HepG2 (cell line): Measurements from ENCODE around the gene TNFAIP8L2. TPM values are rescaled to one million over a fixed set of nuclear protein-coding genes. Genes with fewer than 3 reads are reported as not detected.

Experiments used
- ATAC-seq: fragments of 200-7000 bp; cut with Tn5 transposase; 3 replicates; pipeline ENCODE4 v1.9.1; 2020; ENCODE audit warnings: mild to moderate bottlenecking, moderate library complexity
- BruUV-seq: library from RNA; stranded (reverse); fragments of 400-500 nt; replicated peaks from 2 replicates; lab custom pipeline; 2021; lab: Mats Ljungman, UMichigan
- CTCF ChIA-PET: fragments of 300-600 bp; formaldehyde crosslinking; extraction: SDS; loops from one replicate; lab custom pipeline; 2021; ENCODE audit warnings: low total read pairs, inconsistent platforms, low intra/inter-chr PET ratio; lab: Yijun Ruan, JAX
- POLR2A ChIA-PET: fragments of 350-600 bp; sonication (Branson Sonifier 250); formaldehyde crosslinking; loops from one replicate; lab custom pipeline; 2020; ENCODE audit warnings: antibody characterized with exemption, inconsistent platforms; lab: Yijun Ruan, JAX
- DNase-seq: peaks from one replicate; pipeline ENCODE4 v3.0.0-alpha.2; 2015; ENCODE audit warnings: low spot score
- FAIRE-seq: peaks from 3 replicates; lab custom pipeline; 2011; peaks lifted over from hg19 to GRCh38; lab: Jason Lieb, UNC
- H2AFZ ChIP-seq: one replicate; pipeline ENCODE4 v1.6.1; 2011; ENCODE audit warnings: low read length, inconsistent platforms
- H3K27ac ChIP-seq: fragments of 300-600 bp; 3 replicates; pipeline ENCODE4 v1.8.0; 2011; ENCODE audit warnings: mixed run types, mild to moderate bottlenecking, mixed read lengths, low read length, inconsistent platforms; ENCODE audit not compliant: insufficient read depth; ENCODE audit errors: extremely low read length
- H3K27me3 ChIP-seq, 2 experiments: fragments of 200-600 bp in 1 of 2; 2 replicates in 1 of 2; 3 replicates in 1 of 2; pipeline versions ENCODE4 v1.6.0 to v1.8.0; 2011; ENCODE audit warnings: low read length in 2 of 2, mild to moderate bottlenecking in 2 of 2, moderate library complexity in 2 of 2, inconsistent platforms in 1 of 2; ENCODE audit not compliant: insufficient read depth in 2 of 2, control insufficient read depth in 1 of 2
- H3K36me3 ChIP-seq, 2 experiments: fragments of 200-600 bp in 1 of 2; replicated peaks in 1 of 2; 2 replicates in 1 of 2; 3 replicates in 1 of 2; pipeline versions ENCODE4 v1.5.1 to v1.8.0; 2011; ENCODE audit warnings: low read length in 2 of 2, inconsistent platforms in 1 of 2; ENCODE audit not compliant: insufficient read depth in 2 of 2, control insufficient read depth in 1 of 2
- H3K4me1 ChIP-seq: 2 replicates; pipeline ENCODE4 v1.5.1; 2012; ENCODE audit warnings: low read length, inconsistent platforms; ENCODE audit not compliant: insufficient read depth
- H3K4me2 ChIP-seq: 2 replicates; pipeline ENCODE4 v1.6.0; 2011; ENCODE audit warnings: low read depth, low read length, inconsistent platforms
- H3K4me3 ChIP-seq, 3 experiments: fragments of 200-600 bp in 1 of 3; sonication (generic), shearing (Covaris generic) in 1 of 3; replicated peaks in 1 of 3; 2 replicates each; pipeline ENCODE4 v1.5.1; 2011 to 2016; ENCODE audit warnings: low read length in 3 of 3, inconsistent platforms in 2 of 3, low read depth in 2 of 3, mild to moderate bottlenecking in 2 of 3, control low read depth in 1 of 3, mixed read lengths in 1 of 3; ENCODE audit not compliant: insufficient read depth in 1 of 3
- H3K79me2 ChIP-seq: one replicate; pipeline ENCODE4 v1.6.1; 2011; ENCODE audit warnings: low read length, inconsistent platforms; ENCODE audit not compliant: insufficient read depth
- H3K9ac ChIP-seq: 2 replicates; pipeline ENCODE4 v1.6.0; 2011; ENCODE audit warnings: mild to moderate bottlenecking, low read depth, low read length, inconsistent platforms; ENCODE audit not compliant: insufficient read depth
- H3K9me3 ChIP-seq: 2 replicates; pipeline ENCODE4 v1.5.1; 2012; ENCODE audit warnings: mild to moderate bottlenecking, low read length
- H4K20me1 ChIP-seq: 2 replicates; pipeline ENCODE4 v1.6.0; 2011; ENCODE audit warnings: inconsistent platforms, mild to moderate bottlenecking, low read length, moderate library complexity; ENCODE audit not compliant: insufficient read depth
- AKNA ChIP-seq: sonication (generic); formaldehyde crosslinking; IDR thresholded peaks from 2 replicates; pipeline ENCODE4 v1.4.0; 2020; ENCODE audit warnings: missing genetic modification reagents, borderline replicate concordance
- HNF1B ChIP-seq: sonication (generic); formaldehyde crosslinking; IDR thresholded peaks from 2 replicates; pipeline ENCODE4 v1.5.1; 2020; ENCODE audit warnings: mild to moderate bottlenecking, moderate library complexity, missing genetic modification reagents
- MTA3 ChIP-seq: sonication (generic); formaldehyde crosslinking; IDR thresholded peaks from 2 replicates; pipeline ENCODE4 v1.4.0; 2020; ENCODE audit warnings: missing genetic modification reagents
- PATZ1 ChIP-seq: sonication (generic); formaldehyde crosslinking; IDR thresholded peaks from 2 replicates; pipeline ENCODE4 v1.4.0; 2020; ENCODE audit warnings: missing genetic modification reagents
- RBFOX2 ChIP-seq: fragments of 200-400 bp; formaldehyde crosslinking; IDR thresholded peaks from 2 replicates; pipeline ENCODE4 v1.6.1; 2017; ENCODE audit warnings: low read depth, mild to moderate bottlenecking, low read length
- TARDBP ChIP-seq: sonication (generic); formaldehyde crosslinking; IDR thresholded peaks from 2 replicates; pipeline ENCODE4 v1.8.0; 2022; ENCODE audit warnings: mild to moderate bottlenecking, missing genetic modification reagents
- ZNF276 ChIP-seq: sonication (generic); formaldehyde crosslinking; IDR thresholded peaks from 2 replicates; pipeline ENCODE4 v1.4.0; 2020; ENCODE audit warnings: mild to moderate bottlenecking, low read depth, missing genetic modification reagents
- ZNF33B ChIP-seq: sonication (generic); formaldehyde crosslinking; IDR thresholded peaks from 2 replicates; pipeline ENCODE4 v1.5.1; 2020; ENCODE audit warnings: mild to moderate bottlenecking, missing genetic modification reagents
- ZNF703 ChIP-seq: sonication (generic); formaldehyde crosslinking; IDR thresholded peaks from 2 replicates; pipeline ENCODE4 v1.5.1; 2020; ENCODE audit warnings: missing genetic modification reagents, mild to moderate bottlenecking, moderate library complexity, borderline replicate concordance
- WGBS: methylation state at CpG from one replicate; pipeline ENCODE4 v1.1.6; 2017; ENCODE audit warnings: low lambda C conversion rate; 5-methylcytosine and 5-hydroxymethylcytosine counted together
- in situ Hi-C: cut with HindIII; loops from 2 replicates; pipeline ENCODE4 v1.10.0; 2017; ENCODE audit warnings: low pct_unique_long_range_greater_than_20kb; ENCODE audit not compliant: extremely low pct_ligation_motif_present
- intact Hi-C: fragments of 100-400 bp; cut with micrococcal nuclease; formaldehyde crosslinking; loops from one replicate; pipeline ENCODE4 v1.10.0; 2022; ENCODE audit not compliant: unreplicated experiment
- polyA plus RNA-seq, 8 experiments: library from polyadenylated mRNA; depleted of rRNA in 3 of 8; stranded (reverse) in 7 of 8; unstranded in 1 of 8; fragments of >200 nt; fragmentation: Illumina TruSeq in 4 of 8; extraction: Trizol in 4 of 8; gene quantifications; 2 replicates each; pipeline versions ENCODE4 v1.2.1 to v1.2.3, GENCODE V29; 2011 to 2016; ENCODE audit warnings: low read depth in 4 of 8, missing spikeins in 1 of 8, mixed read lengths in 1 of 8; ENCODE audit not compliant: insufficient read depth in 1 of 8
- total RNA-seq, 5 experiments: library from RNA; depleted of rRNA; stranded (reverse); fragments of >200 nt; fragmentation: Illumina TruSeq; extraction: Trizol; gene quantifications; 2 replicates each; pipeline ENCODE4 v1.2.3, GENCODE V29; 2016; ENCODE audit warnings: low read depth in 1 of 5

The TNFAIP8L2 gene
- total and polyA plus RNA-seq, 2 of the 13 experiments (the other 11 are each of a cell fraction or from before 2014, with no cell fraction given) = not detected

- peak overlapping the region; percentile 93 for H3K9ac ChIP-seq
- WGBS = under 1% methylated on average over 6 of the region's 11 CpGs
- H3K27me3 ChIP-seq = peaks cover 0 to 5% of the 10 kb centered on the region in 2 experiments; a peak in 2 of 5 replicates
- peak overlapping the region; percentile 91 to 94 (median 93) for H3K4me3 ChIP-seq
- H3K4me1 ChIP-seq = peaks cover 25% of the 10 kb centered on the region
- no peaks in the 10 kb centered on the region for H4K20me1 ChIP-seq
- peaks cover 13 to 17% of the 10 kb centered on the region in 2 experiments for H3K36me3 ChIP-seq
- peak; percentile 78 for FAIRE-seq
- H2AFZ ChIP-seq = no peak overlapping the region
- peak overlapping the region; percentile 91 for H3K4me2 ChIP-seq
- ChIA-PET POLR2A (interaction anchor here (0.6 to 2.8 kb wide), 8 partner anchors 9 to 207 kb away, joined by 3 to 25 read pairs (median 4); partner anchors contain the start of genes PSMD4 and VPS72), CTCF (no interaction called here)
- in situ Hi-C loops (no loop called here), intact Hi-C loops (no loop called here)
- no peaks in the 10 kb centered on the region for H3K9me3 ChIP-seq
- BruUV-seq = TSS peak; percentile 49
- peak overlapping the region; percentile 85 for H3K27ac ChIP-seq
- ATAC-seq = peak; percentile 30
- peaks cover 17% of the 10 kb centered on the region for H3K79me2 ChIP-seq
- DNase-seq = peak; percentile 25
- TF ChIP-seq HNF1B (0 out of 2 replicates have a peak, but pooled peaks have one; percentile 14), RBFOX2 (0 out of 2 replicates have a peak, but pooled peaks have one; percentile 19), ZNF703 (CRISPR knock-in tag) (0 out of 2 replicates have a peak, but pooled peaks have one; percentile 6), TARDBP (CRISPR knock-in tag) (peak; percentile 24; the same call in 1 of the 2 replicates), AKNA (no peak), ZNF33B (CRISPR knock-in tag) (no peak), ZNF276 (no peak), PATZ1 (peak; percentile 67; the same call in 1 of the 2 replicates), MTA3 (no peak)
Observed at GRCh38 chr1:151164732-151165280, 8.4 kb downstream of the TNFAIP8L2 start.
